GM23338 (cell line): ENCODE data around the gene CDK14. TPM values are rescaled to one million over a fixed set of nuclear protein-coding genes. Genes with fewer than 3 reads are reported as not detected.

Experiments used
- ATAC-seq: fragments of 200-7000 bp; cut with Tn5 transposase; 3 replicates; pipeline ENCODE4 v1.9.1; 2020
- DNase-seq: peaks from one replicate; pipeline ENCODE4 v3.0.0-alpha.2; 2015; ENCODE audit warnings: low spot score
- H2AFZ ChIP-seq: fragments of 200-600 bp; sonication (generic); 2 replicates; pipeline ENCODE4 v1.8.0; 2016; ENCODE audit warnings: antibody characterized with exemption, mild to moderate bottlenecking, moderate library complexity
- H3F3A ChIP-seq: fragments of 200-600 bp; sonication (generic); replicated peaks from 2 replicates; pipeline ENCODE4 v1.8.0; 2017; ENCODE audit warnings: antibody characterized with exemption, mixed run types, low read depth
- H3K27ac ChIP-seq: fragments of 200-600 bp; sonication (generic); 2 replicates; pipeline ENCODE4 v1.6.1; 2016; ENCODE audit warnings: low read depth
- H3K27me3 ChIP-seq: fragments of 200-600 bp; sonication (generic); 2 replicates; pipeline ENCODE4 v1.8.0; 2016; ENCODE audit warnings: mild to moderate bottlenecking, mixed run types, moderate library complexity; ENCODE audit not compliant: insufficient read depth
- H3K36me3 ChIP-seq: fragments of 200-600 bp; sonication (generic); 2 replicates; pipeline ENCODE4 v1.8.0; 2016; ENCODE audit warnings: mild to moderate bottlenecking; ENCODE audit not compliant: insufficient read depth
- H3K4me1 ChIP-seq: fragments of 200-600 bp; sonication (generic); 2 replicates; pipeline ENCODE4 v1.8.0; 2016; ENCODE audit warnings: mild to moderate bottlenecking, moderate library complexity; ENCODE audit not compliant: insufficient read depth
- H3K4me2 ChIP-seq: fragments of 200-600 bp; sonication (generic); 2 replicates; pipeline ENCODE4 v1.7.1; 2017; ENCODE audit warnings: mixed run types
- H3K4me3 ChIP-seq: fragments of 200-600 bp; sonication (generic); 2 replicates; pipeline ENCODE4 v1.6.1; 2016; ENCODE audit warnings: mixed run types
- H3K79me2 ChIP-seq: fragments of 200-600 bp; sonication (generic); replicated peaks from 2 replicates; pipeline ENCODE4 v1.8.0; 2017; ENCODE audit warnings: mild to moderate bottlenecking; ENCODE audit not compliant: insufficient read depth
- H3K9me2 ChIP-seq: fragments of 200-600 bp; sonication (generic); 2 replicates; pipeline ENCODE4 v1.8.0; 2017; ENCODE audit not compliant: insufficient read depth
- H4K20me1 ChIP-seq: fragments of 200-600 bp; sonication (generic); replicated peaks from 2 replicates; pipeline ENCODE4 v1.8.0; 2017; ENCODE audit warnings: mild to moderate bottlenecking; ENCODE audit not compliant: insufficient read depth
- H3K27ac Mint-ChIP-seq: 2 replicates; pipeline ENCODE4 v1.8.0; 2020; ENCODE audit warnings: inconsistent platforms, mild to moderate bottlenecking, moderate library complexity, mixed read lengths
- H3K27me3 Mint-ChIP-seq: 3 replicates; pipeline ENCODE4 v1.8.0; 2022; ENCODE audit warnings: low read depth, mild to moderate bottlenecking, moderate library complexity, mixed read lengths, inconsistent platforms; ENCODE audit not compliant: insufficient read depth, poor library complexity
- H3K36me3 Mint-ChIP-seq: 3 replicates; pipeline ENCODE4 v1.8.0; 2021; ENCODE audit warnings: low read depth, mild to moderate bottlenecking, inconsistent platforms, moderate library complexity, mixed read lengths
- H3K4me1 Mint-ChIP-seq: 3 replicates; pipeline ENCODE4 v1.8.0; 2020; ENCODE audit warnings: mild to moderate bottlenecking, inconsistent platforms, mixed read lengths
- H3K4me3 Mint-ChIP-seq: 3 replicates; pipeline ENCODE4 v1.8.0; 2021; ENCODE audit warnings: moderate library complexity, mild to moderate bottlenecking, inconsistent platforms, mixed read lengths
- H3K9me3 Mint-ChIP-seq: 3 replicates; pipeline ENCODE4 v1.8.0; 2020; ENCODE audit warnings: moderate library complexity, mild to moderate bottlenecking, inconsistent platforms, mixed read lengths
- CREB1 ChIP-seq: fragments of 250-450 bp; sonication (Bioruptor Pico); IDR thresholded peaks from 2 replicates; pipeline ENCODE4 v1.5.0; 2020; ENCODE audit warnings: low read depth, mild to moderate bottlenecking, moderate library complexity
- EZH2 ChIP-seq: fragments of 200-600 bp; sonication (generic); IDR thresholded peaks from one replicate; pipeline ENCODE4 v1.8.0; 2017; ENCODE audit warnings: antibody characterized with exemption, mild to moderate bottlenecking, low read depth; ENCODE audit not compliant: unreplicated experiment
- EZH2phosphoT487 ChIP-seq: fragments of 200-600 bp; sonication (generic); IDR thresholded peaks from one replicate; pipeline ENCODE4 v1.8.1; 2018; ENCODE audit warnings: antibody characterized with exemption; ENCODE audit not compliant: unreplicated experiment
- JUNB ChIP-seq: IDR thresholded peaks from one replicate; pipeline ENCODE4 v1.6.1; 2016; ENCODE audit warnings: antibody characterized with exemption; ENCODE audit not compliant: unreplicated experiment
- NANOG ChIP-seq: IDR thresholded peaks from 2 replicates; pipeline ENCODE4 v1.6.1; 2016; ENCODE audit warnings: antibody characterized with exemption, borderline replicate concordance
- POLR2AphosphoS5 ChIP-seq: IDR thresholded peaks from 2 replicates; pipeline ENCODE4 v1.6.1; 2016; ENCODE audit warnings: antibody characterized with exemption, low read depth
- STAT1 ChIP-seq: IDR thresholded peaks from one replicate; pipeline ENCODE4 v1.6.1; 2016; ENCODE audit warnings: antibody characterized with exemption; ENCODE audit not compliant: unreplicated experiment
- ZNF114 ChIP-seq: fragments of 250-450 bp; sonication (Bioruptor Pico); IDR thresholded peaks from 2 replicates; pipeline ENCODE4 v1.5.0; 2020; ENCODE audit warnings: mild to moderate bottlenecking, moderate library complexity
- ZNF331 ChIP-seq: fragments of 250-450 bp; sonication (Bioruptor Pico); IDR thresholded peaks from 2 replicates; pipeline ENCODE4 v1.5.0; 2020; ENCODE audit warnings: low read depth, mild to moderate bottlenecking, moderate library complexity
- polyA plus RNA-seq: library from polyadenylated mRNA; unstranded; fragments of >200 nt; fragmentation: Nextera tagmentation; extraction: Ambion mirVana; gene quantifications from 2 replicates; pipeline ENCODE4 v1.2.1, GENCODE V29; 2016
- total RNA-seq: library from RNA; depleted of rRNA; stranded (reverse); fragments of >200 nt; shearing (Covaris generic); gene quantifications from 2 replicates; pipeline ENCODE4 v1.2.3, GENCODE V29; 2014
- TF ChIP-seq, protein P1 (sequence below), 2 experiments: fragments of 200-600 bp in 1 of 2; sonication (generic) in 1 of 2; conservative IDR thresholded peaks; 2 replicates each; pipeline versions ENCODE4 v1.5.1 to v1.6.1; 2016 to 2017; ENCODE audit warnings: antibody characterized with exemption in 2 of 2, low read depth in 2 of 2, mild to moderate bottlenecking in 2 of 2, moderate library complexity in 1 of 2
- TF ChIP-seq, protein P2 (sequence below): IDR thresholded peaks from one replicate; pipeline ENCODE4 v1.6.1; 2018; ENCODE audit warnings: antibody characterized with exemption; ENCODE audit not compliant: unreplicated experiment
- TF ChIP-seq, protein P3 (sequence below): fragments of 250-450 bp; sonication (Bioruptor Pico); IDR thresholded peaks from 2 replicates; pipeline ENCODE4 v1.5.0; 2020; ENCODE audit warnings: mild to moderate bottlenecking, moderate library complexity

The CDK14 gene
- total and polyA plus RNA-seq, 2 experiments from 2014 or later = 11.2 to 24.0 TPM

DNA sequence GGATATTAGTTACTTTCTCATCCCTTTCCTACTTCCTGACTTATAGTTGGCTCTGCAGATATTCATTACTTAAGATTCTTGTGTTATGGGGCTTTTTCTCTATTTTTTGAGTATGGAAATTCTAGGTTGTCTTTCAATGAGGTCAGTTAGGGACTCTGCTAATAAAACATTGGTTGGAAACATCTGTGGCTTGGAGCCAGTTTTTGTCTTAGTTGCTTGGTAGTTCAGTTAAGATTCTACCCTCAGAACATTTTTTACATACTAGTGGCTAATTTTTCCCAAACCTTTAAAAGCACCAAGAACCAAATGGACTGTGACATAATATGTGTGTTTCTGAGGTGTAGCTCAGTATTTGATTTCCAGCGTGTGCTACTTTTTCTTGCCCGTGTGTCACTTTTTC, 362.5 kb downstream of the CDK14 start (continued):
- TF ChIP-seq, protein P1, sequence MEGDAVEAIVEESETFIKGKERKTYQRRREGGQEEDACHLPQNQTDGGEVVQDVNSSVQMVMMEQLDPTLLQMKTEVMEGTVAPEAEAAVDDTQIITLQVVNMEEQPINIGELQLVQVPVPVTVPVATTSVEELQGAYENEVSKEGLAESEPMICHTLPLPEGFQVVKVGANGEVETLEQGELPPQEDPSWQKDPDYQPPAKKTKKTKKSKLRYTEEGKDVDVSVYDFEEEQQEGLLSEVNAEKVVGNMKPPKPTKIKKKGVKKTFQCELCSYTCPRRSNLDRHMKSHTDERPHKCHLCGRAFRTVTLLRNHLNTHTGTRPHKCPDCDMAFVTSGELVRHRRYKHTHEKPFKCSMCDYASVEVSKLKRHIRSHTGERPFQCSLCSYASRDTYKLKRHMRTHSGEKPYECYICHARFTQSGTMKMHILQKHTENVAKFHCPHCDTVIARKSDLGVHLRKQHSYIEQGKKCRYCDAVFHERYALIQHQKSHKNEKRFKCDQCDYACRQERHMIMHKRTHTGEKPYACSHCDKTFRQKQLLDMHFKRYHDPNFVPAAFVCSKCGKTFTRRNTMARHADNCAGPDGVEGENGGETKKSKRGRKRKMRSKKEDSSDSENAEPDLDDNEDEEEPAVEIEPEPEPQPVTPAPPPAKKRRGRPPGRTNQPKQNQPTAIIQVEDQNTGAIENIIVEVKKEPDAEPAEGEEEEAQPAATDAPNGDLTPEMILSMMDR (conservative IDR thresholded peaks at IDR 0.05; ENCODE audit: low read depth in 2 of 2) = no peak
- no peak for TF ChIP-seq ZNF331
- no peak for TF ChIP-seq EZH2
- TF ChIP-seq STAT1 = no peak
- no peak for TF ChIP-seq ZNF114 (CRISPR knock-in tag)
- no peak for TF ChIP-seq CREB1 (CRISPR knock-in tag)
- no peak for TF ChIP-seq NANOG
- TF ChIP-seq JUNB = no peak
- TF ChIP-seq EZH2phosphoT487 = no peak
- no peak for TF ChIP-seq POLR2AphosphoS5
- TF ChIP-seq, protein P2, sequence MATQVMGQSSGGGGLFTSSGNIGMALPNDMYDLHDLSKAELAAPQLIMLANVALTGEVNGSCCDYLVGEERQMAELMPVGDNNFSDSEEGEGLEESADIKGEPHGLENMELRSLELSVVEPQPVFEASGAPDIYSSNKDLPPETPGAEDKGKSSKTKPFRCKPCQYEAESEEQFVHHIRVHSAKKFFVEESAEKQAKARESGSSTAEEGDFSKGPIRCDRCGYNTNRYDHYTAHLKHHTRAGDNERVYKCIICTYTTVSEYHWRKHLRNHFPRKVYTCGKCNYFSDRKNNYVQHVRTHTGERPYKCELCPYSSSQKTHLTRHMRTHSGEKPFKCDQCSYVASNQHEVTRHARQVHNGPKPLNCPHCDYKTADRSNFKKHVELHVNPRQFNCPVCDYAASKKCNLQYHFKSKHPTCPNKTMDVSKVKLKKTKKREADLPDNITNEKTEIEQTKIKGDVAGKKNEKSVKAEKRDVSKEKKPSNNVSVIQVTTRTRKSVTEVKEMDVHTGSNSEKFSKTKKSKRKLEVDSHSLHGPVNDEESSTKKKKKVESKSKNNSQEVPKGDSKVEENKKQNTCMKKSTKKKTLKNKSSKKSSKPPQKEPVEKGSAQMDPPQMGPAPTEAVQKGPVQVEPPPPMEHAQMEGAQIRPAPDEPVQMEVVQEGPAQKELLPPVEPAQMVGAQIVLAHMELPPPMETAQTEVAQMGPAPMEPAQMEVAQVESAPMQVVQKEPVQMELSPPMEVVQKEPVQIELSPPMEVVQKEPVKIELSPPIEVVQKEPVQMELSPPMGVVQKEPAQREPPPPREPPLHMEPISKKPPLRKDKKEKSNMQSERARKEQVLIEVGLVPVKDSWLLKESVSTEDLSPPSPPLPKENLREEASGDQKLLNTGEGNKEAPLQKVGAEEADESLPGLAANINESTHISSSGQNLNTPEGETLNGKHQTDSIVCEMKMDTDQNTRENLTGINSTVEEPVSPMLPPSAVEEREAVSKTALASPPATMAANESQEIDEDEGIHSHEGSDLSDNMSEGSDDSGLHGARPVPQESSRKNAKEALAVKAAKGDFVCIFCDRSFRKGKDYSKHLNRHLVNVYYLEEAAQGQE = no peak

DNA sequence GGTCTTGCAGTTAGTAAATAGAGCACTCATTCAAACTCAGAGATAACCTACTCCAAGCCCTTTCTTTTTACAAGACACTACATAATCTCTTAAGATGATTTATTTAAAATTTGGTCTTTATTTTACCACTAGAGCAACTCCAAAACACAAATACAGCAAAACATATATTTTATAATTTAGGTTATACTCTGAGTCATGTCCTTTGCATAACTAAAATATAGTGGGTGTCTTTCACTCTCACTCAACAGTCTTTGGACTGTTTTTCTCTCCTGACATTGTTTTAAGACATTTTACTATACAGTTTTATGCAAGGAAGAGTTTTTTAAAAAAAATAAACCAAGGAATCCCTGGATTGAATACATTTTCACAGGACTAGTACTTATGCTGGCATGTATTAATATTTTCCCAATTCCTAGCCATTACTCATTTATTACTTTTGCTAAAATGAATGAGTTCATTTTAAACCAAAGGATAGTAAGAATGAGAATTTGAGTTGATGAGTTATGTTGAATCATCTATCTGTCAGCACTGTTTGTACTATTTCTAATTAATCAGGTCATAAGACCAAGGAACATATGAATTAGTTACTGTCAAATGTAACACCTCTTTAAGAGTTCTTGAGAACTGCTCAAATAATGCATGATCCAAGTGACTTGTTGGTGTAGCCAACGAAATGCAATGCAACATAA, 365.1 kb downstream of the CDK14 start:
- H3K4me2 ChIP-seq = no peak overlapping the region
- no peak overlapping the region for H3K4me3 Mint-ChIP-seq
- TF ChIP-seq NANOG = no peak
- TF ChIP-seq, protein P3, sequence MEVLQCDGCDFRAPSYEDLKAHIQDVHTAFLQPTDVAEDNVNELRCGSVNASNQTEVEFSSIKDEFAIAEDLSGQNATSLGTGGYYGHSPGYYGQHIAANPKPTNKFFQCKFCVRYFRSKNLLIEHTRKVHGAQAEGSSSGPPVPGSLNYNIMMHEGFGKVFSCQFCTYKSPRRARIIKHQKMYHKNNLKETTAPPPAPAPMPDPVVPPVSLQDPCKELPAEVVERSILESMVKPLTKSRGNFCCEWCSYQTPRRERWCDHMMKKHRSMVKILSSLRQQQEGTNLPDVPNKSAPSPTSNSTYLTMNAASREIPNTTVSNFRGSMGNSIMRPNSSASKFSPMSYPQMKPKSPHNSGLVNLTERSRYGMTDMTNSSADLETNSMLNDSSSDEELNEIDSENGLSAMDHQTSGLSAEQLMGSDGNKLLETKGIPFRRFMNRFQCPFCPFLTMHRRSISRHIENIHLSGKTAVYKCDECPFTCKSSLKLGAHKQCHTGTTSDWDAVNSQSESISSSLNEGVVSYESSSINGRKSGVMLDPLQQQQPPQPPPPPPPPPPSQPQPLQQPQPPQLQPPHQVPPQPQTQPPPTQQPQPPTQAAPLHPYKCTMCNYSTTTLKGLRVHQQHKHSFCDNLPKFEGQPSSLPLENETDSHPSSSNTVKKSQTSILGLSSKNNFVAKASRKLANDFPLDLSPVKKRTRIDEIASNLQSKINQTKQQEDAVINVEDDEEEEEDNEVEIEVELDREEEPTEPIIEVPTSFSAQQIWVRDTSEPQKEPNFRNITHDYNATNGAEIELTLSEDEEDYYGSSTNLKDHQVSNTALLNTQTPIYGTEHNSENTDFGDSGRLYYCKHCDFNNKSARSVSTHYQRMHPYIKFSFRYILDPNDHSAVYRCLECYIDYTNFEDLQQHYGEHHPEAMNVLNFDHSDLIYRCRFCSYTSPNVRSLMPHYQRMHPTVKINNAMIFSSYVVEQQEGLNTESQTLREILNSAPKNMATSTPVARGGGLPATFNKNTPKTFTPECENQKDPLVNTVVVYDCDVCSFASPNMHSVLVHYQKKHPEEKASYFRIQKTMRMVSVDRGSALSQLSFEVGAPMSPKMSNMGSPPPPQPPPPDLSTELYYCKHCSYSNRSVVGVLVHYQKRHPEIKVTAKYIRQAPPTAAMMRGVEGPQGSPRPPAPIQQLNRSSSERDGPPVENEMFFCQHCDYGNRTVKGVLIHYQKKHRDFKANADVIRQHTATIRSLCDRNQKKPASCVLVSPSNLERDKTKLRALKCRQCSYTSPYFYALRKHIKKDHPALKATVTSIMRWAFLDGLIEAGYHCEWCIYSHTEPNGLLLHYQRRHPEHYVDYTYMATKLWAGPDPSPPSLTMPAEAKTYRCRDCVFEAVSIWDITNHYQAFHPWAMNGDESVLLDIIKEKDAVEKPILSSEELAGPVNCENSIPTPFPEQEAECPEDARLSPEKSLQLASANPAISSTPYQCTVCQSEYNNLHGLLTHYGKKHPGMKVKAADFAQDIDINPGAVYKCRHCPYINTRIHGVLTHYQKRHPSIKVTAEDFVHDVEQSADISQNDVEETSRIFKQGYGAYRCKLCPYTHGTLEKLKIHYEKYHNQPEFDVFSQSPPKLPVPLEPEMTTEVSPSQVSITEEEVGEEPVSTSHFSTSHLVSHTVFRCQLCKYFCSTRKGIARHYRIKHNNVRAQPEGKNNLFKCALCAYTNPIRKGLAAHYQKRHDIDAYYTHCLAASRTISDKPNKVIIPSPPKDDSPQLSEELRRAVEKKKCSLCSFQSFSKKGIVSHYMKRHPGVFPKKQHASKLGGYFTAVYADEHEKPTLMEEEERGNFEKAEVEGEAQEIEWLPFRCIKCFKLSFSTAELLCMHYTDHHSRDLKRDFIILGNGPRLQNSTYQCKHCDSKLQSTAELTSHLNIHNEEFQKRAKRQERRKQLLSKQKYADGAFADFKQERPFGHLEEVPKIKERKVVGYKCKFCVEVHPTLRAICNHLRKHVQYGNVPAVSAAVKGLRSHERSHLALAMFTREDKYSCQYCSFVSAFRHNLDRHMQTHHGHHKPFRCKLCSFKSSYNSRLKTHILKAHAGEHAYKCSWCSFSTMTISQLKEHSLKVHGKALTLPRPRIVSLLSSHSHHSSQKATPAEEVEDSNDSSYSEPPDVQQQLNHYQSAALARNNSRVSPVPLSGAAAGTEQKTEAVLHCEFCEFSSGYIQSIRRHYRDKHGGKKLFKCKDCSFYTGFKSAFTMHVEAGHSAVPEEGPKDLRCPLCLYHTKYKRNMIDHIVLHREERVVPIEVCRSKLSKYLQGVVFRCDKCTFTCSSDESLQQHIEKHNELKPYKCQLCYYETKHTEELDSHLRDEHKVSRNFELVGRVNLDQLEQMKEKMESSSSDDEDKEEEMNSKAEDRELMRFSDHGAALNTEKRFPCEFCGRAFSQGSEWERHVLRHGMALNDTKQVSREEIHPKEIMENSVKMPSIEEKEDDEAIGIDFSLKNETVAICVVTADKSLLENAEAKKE = no peak
- TF ChIP-seq, protein P1 (conservative IDR thresholded peaks at IDR 0.05; ENCODE audit: low read depth in 2 of 2) = no peak

More for the DNA sequence above, 365.1 kb downstream of the CDK14 start:
- Histone ChIP-seq H3K4me3 (no peak overlapping the region), H3K36me3 (no peaks in the 10 kb centered on the region), H2AFZ (no peak overlapping the region), H3F3A (no peaks in the 10 kb centered on the region), H3K27me3 (no peaks in the 10 kb centered on the region), H3K27ac (no peak overlapping the region), H3K79me2 (no peaks in the 10 kb centered on the region), H3K9me2 (no peaks in the 10 kb centered on the region), H4K20me1 (no peaks in the 10 kb centered on the region), H3K4me1 (peaks cover 6% of the 10 kb centered on the region)
- DNase-seq = no peak
- no peak for ATAC-seq
- H3K9me3 Mint-ChIP-seq = no peaks in the 10 kb centered on the region
- H3K36me3 Mint-ChIP-seq = peaks cover 3% of the 10 kb centered on the region; the same call in 1 of the 3 replicates
- H3K4me1 Mint-ChIP-seq = peaks cover 10% of the 10 kb centered on the region
- no peak overlapping the region for H3K27ac Mint-ChIP-seq
- H3K27me3 Mint-ChIP-seq = peaks cover 5% of the 10 kb centered on the region
